ENCODE data around the gene KRT13.

Gene KRT13

GRCh38 chr17:41496803-41497484, 8.5 kb downstream of the KRT13 start:
- Mint-ChIP-seq H3K36me3 (no peaks in the 10 kb centered on the region), H3K9me3 (no peaks in the 10 kb centered on the region), H3K27me3 (no peaks in the 10 kb centered on the region), H3K4me3 (no peak overlapping the region), H3K27ac (no peak overlapping the region), H3K4me1 (peaks cover 24% of the 10 kb centered on the region)

GRCh38 chr17:41494524-41494923, 10.9 kb downstream of the KRT13 start:
- H3K27me3 Mint-ChIP-seq, result no peaks in the 10 kb centered on the region
- no peak overlapping the region for H3K4me3 Mint-ChIP-seq
- H3K27ac Mint-ChIP-seq, result no peak overlapping the region
- peaks cover 35% of the 10 kb centered on the region for H3K4me1 Mint-ChIP-seq
- H3K9me3 Mint-ChIP-seq, result no peaks in the 10 kb centered on the region
- H3K36me3 Mint-ChIP-seq, result no peaks in the 10 kb centered on the region

- H3K27me3 Mint-ChIP-seq, result no peaks in the 10 kb centered on the region
Observed at GRCh38 chr17:41492771-41493170, 12.6 kb downstream of the KRT13 start.

GRCh38 chr17:41492351-41492750, 13.1 kb downstream of the KRT13 start:
- Mint-ChIP-seq H3K9me3 (no peaks in the 10 kb centered on the region), H3K4me3 (no peak overlapping the region), H3K27me3 (no peaks in the 10 kb centered on the region), H3K4me1 (peaks cover 30% of the 10 kb centered on the region), H3K27ac (no peak overlapping the region), H3K36me3 (no peaks in the 10 kb centered on the region)

More at GRCh38 chr17:41492771-41493170, 12.6 kb downstream of the KRT13 start:
- no peaks in the 10 kb centered on the region for H3K9me3 Mint-ChIP-seq
- no peaks in the 10 kb centered on the region for H3K36me3 Mint-ChIP-seq
- H3K27ac Mint-ChIP-seq, result no peak overlapping the region
- H3K4me3 Mint-ChIP-seq, result no peak overlapping the region
- peaks cover 30% of the 10 kb centered on the region for H3K4me1 Mint-ChIP-seq

GRCh38 chr17:41491476-41491875, 13.9 kb downstream of the KRT13 start:
- Mint-ChIP-seq H3K27ac (no peak overlapping the region), H3K4me1 (peaks cover 22% of the 10 kb centered on the region), H3K36me3 (no peaks in the 10 kb centered on the region), H3K27me3 (no peaks in the 10 kb centered on the region), H3K4me3 (no peak overlapping the region), H3K9me3 (no peaks in the 10 kb centered on the region)

GRCh38 chr17:41490000-41490990, 15.1 kb downstream of the KRT13 start:
- H3K27ac Mint-ChIP-seq, result no peak overlapping the region
- H3K4me1 Mint-ChIP-seq, result peaks cover 20% of the 10 kb centered on the region
- no peaks in the 10 kb centered on the region for H3K9me3 Mint-ChIP-seq
- no peak overlapping the region for H3K4me3 Mint-ChIP-seq
- H3K36me3 Mint-ChIP-seq, result no peaks in the 10 kb centered on the region
- no peaks in the 10 kb centered on the region for H3K27me3 Mint-ChIP-seq

GRCh38 chr17:41489531-41489930, 15.9 kb downstream of the KRT13 start, which contains the start of gene KRT36:
Gene KRT36 (minus strand): TSS chr17:41489910. CDS start chr17:41489864, 46 bp downstream.
- no peak within 1 kb of the TSS for H3K4me3 Mint-ChIP-seq
- no peaks in the 10 kb centered on the region for H3K36me3 Mint-ChIP-seq
- H3K4me1 Mint-ChIP-seq, result peaks cover 20% of the 10 kb centered on the region
- H3K27ac Mint-ChIP-seq, result no peak within 1 kb of the TSS
- no peaks in the 10 kb centered on the region for H3K9me3 Mint-ChIP-seq
- H3K27me3 Mint-ChIP-seq, result no peaks in the 10 kb centered on the region

- no peaks in the 10 kb centered on the region for H3K27me3 Mint-ChIP-seq
- H3K9me3 Mint-ChIP-seq, result no peaks in the 10 kb centered on the region
- H3K4me1 Mint-ChIP-seq, result peaks cover 11% of the 10 kb centered on the region
- H3K27ac Mint-ChIP-seq, result no peak overlapping the region
- no peak overlapping the region for H3K4me3 Mint-ChIP-seq
- H3K36me3 Mint-ChIP-seq, result no peaks in the 10 kb centered on the region
Observed at GRCh38 chr17:41486809-41487530, 18.4 kb downstream of the KRT13 start.

- Mint-ChIP-seq H3K36me3 (no peaks in the 10 kb centered on the region), H3K9me3 (no peaks in the 10 kb centered on the region), H3K27ac (no peak overlapping the region), H3K27me3 (no peaks in the 10 kb centered on the region), H3K4me3 (no peak overlapping the region), H3K4me1 (peaks cover 11% of the 10 kb centered on the region)
Observed at GRCh38 chr17:41486316-41486715, 19.1 kb downstream of the KRT13 start.

- Mint-ChIP-seq H3K27ac (no peak overlapping the region), H3K9me3 (no peaks in the 10 kb centered on the region), H3K27me3 (no peaks in the 10 kb centered on the region), H3K4me1 (peaks cover 4% of the 10 kb centered on the region), H3K36me3 (no peaks in the 10 kb centered on the region), H3K4me3 (no peak overlapping the region)
Observed at GRCh38 chr17:41484920-41485904, 20.2 kb downstream of the KRT13 start.

GRCh38 chr17:41483991-41484826, 21.2 kb downstream of the KRT13 start:
- no peak overlapping the region for H3K4me3 Mint-ChIP-seq
- H3K27me3 Mint-ChIP-seq, result no peaks in the 10 kb centered on the region
- H3K27ac Mint-ChIP-seq, result no peak overlapping the region
- H3K36me3 Mint-ChIP-seq, result no peaks in the 10 kb centered on the region
- no peaks in the 10 kb centered on the region for H3K4me1 Mint-ChIP-seq
- no peaks in the 10 kb centered on the region for H3K9me3 Mint-ChIP-seq

GRCh38 chr17:41483531-41483930, 21.9 kb downstream of the KRT13 start:
- Mint-ChIP-seq H3K9me3 (no peaks in the 10 kb centered on the region), H3K27ac (no peak overlapping the region), H3K4me3 (no peak overlapping the region), H3K36me3 (no peaks in the 10 kb centered on the region), H3K27me3 (no peaks in the 10 kb centered on the region), H3K4me1 (no peaks in the 10 kb centered on the region)

GRCh38 chr17:41481036-41481435, 24.4 kb downstream of the KRT13 start, which contains the start of gene KRT35:
Gene KRT35 (minus strand): TSS chr17:41481151. CDS start chr17:41481097, 54 bp downstream.
- Mint-ChIP-seq H3K4me3 (no peak within 1 kb of the TSS), H3K36me3 (no peaks in the 10 kb centered on the region), H3K9me3 (no peaks in the 10 kb centered on the region), H3K27me3 (no peaks in the 10 kb centered on the region), H3K4me1 (no peaks in the 10 kb centered on the region), H3K27ac (no peak within 1 kb of the TSS)

- Mint-ChIP-seq H3K27me3 (no peaks in the 10 kb centered on the region), H3K4me1 (no peaks in the 10 kb centered on the region), H3K4me3 (no peak overlapping the region), H3K27ac (no peak overlapping the region), H3K9me3 (no peaks in the 10 kb centered on the region), H3K36me3 (no peaks in the 10 kb centered on the region)
Observed at GRCh38 chr17:41480581-41480980, 24.8 kb downstream of the KRT13 start.

Measured in activated naive CD4-positive, alpha-beta T cell treated with anti-CD3 and anti-CD28 coated beads, Interleukin-2, amount 50 U/mL, for 24 hours (primary cell).